ENCODE measurements around the gene CMBL. TPM values are rescaled to one million over a fixed set of nuclear protein-coding genes. Genes with fewer than 3 reads are reported as not detected.

The CMBL gene
- 37.2 and 43.0 TPM in 2 replicates for polyA plus RNA-seq (2011; rRNA removed)
- 41.7 and 49.0 TPM in 2 replicates for polyA minus RNA-seq (2011; rRNA and poly(A)+ RNA removed)

DNA sequence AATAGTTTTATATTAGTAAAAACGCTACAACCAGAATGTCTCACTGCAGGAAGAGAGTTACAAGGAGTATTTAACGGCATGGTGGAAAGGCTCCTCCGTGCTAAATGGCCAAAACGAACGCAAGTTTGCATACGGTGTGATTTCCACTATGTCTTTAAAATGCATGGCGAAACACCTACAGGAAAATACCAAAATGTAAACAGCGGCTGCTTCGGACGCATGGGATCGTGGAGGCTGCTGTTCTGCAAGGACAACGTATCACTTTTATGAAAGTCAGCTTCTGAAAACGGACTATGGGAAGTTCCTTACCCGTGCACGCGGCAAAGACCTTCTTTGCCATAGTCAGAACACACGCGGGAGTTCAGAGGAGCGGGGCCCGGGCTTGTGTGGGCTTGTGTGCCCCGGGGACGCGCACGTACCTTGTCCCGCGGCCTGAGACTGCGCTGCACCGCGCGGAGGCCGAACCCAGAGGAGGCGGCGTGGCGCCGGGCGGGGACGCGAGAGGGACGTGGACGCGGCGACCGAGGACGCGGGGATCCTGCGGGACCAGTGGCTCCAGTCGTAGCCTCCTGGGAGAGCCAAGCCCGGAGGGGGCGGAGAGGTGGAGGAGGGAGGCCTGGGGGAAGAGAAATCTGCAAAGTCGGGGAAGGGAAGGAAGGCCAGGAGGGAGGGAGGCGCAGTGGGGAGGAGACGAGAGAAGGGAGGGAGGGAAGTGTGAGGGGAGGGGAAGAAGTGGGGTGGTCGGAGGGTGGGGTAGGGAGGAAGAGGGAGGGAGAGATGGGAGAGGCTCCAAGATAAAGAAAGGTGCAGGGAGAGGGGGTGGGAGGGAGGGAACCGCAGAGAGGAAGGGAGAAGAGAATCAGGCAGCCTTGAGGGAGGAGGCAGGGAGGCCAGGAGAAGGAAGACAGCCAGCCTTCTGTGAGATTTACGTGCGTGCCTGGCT is at the start of gene CMBL:
CMBL (minus strand) TSS at position 697 of the 943 bp plus-strand sequence. CDS start 17,140 bp downstream, outside the sequence.
- peak within 1 kb of the TSS; percentile 21 for H3K27ac ChIP-seq (ENCODE audit: low read depth, low read length)
- ChIA-PET POLR2A (no interaction called here), CTCF (interaction anchor here (1.3 to 1.9 kb wide), 3 partner anchors 24 to 50 kb away, joined by 3 to 7 read pairs (median 5); no protein-coding TSS in a partner anchor)

GRCh38 chr5:10355071-10355889 is 47.6 kb upstream of the CMBL start:
- no peaks in the 10 kb centered on the region; the same call in 1 of the 2 replicates for H3K9me3 ChIP-seq (ENCODE audit: control insufficient read depth, insufficient read depth, low read length)
- POLR2A ChIA-PET, result interaction anchor here (0.6 kb wide), 1 partner anchor 27 kb away, joined by 6 read pairs; no protein-coding TSS in a partner anchor
- no peak overlapping the region for H3K27ac ChIP-seq (ENCODE audit: low read depth, low read length)
- H3K4me3 ChIP-seq (ENCODE audit: low read depth, low read length), result peak overlapping the region; percentile 82
- TF ChIP-seq, protein P1, sequence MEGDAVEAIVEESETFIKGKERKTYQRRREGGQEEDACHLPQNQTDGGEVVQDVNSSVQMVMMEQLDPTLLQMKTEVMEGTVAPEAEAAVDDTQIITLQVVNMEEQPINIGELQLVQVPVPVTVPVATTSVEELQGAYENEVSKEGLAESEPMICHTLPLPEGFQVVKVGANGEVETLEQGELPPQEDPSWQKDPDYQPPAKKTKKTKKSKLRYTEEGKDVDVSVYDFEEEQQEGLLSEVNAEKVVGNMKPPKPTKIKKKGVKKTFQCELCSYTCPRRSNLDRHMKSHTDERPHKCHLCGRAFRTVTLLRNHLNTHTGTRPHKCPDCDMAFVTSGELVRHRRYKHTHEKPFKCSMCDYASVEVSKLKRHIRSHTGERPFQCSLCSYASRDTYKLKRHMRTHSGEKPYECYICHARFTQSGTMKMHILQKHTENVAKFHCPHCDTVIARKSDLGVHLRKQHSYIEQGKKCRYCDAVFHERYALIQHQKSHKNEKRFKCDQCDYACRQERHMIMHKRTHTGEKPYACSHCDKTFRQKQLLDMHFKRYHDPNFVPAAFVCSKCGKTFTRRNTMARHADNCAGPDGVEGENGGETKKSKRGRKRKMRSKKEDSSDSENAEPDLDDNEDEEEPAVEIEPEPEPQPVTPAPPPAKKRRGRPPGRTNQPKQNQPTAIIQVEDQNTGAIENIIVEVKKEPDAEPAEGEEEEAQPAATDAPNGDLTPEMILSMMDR (IDR thresholded peaks at IDR 0.05; ENCODE audit: low read depth, low read length), result no peak
- no peaks in the 10 kb centered on the region for H3K27me3 ChIP-seq (ENCODE audit: control insufficient read depth, insufficient read depth, low read length)
- CTCF ChIA-PET, result interaction anchor here (1.3 kb wide), 1 partner anchor 25 kb away, joined by 3 read pairs; no protein-coding TSS in a partner anchor
- no peak for DNase-seq (ENCODE audit: low read depth, low spot score)

More for the DNA sequence above, at the start of gene CMBL:
- H3K27me3 ChIP-seq (ENCODE audit: control insufficient read depth, insufficient read depth, low read length), result no peaks in the 10 kb centered on the region
- H3K9me3 ChIP-seq (ENCODE audit: control insufficient read depth, insufficient read depth, low read length), result no peaks in the 10 kb centered on the region
- no peak for DNase-seq (ENCODE audit: low read depth, low spot score)
- TF ChIP-seq, protein P1 (IDR thresholded peaks at IDR 0.05; ENCODE audit: low read depth, low read length), result no peak
- peak within 1 kb of the TSS; percentile 72 for H3K4me3 ChIP-seq (ENCODE audit: low read depth, low read length)

DNA sequence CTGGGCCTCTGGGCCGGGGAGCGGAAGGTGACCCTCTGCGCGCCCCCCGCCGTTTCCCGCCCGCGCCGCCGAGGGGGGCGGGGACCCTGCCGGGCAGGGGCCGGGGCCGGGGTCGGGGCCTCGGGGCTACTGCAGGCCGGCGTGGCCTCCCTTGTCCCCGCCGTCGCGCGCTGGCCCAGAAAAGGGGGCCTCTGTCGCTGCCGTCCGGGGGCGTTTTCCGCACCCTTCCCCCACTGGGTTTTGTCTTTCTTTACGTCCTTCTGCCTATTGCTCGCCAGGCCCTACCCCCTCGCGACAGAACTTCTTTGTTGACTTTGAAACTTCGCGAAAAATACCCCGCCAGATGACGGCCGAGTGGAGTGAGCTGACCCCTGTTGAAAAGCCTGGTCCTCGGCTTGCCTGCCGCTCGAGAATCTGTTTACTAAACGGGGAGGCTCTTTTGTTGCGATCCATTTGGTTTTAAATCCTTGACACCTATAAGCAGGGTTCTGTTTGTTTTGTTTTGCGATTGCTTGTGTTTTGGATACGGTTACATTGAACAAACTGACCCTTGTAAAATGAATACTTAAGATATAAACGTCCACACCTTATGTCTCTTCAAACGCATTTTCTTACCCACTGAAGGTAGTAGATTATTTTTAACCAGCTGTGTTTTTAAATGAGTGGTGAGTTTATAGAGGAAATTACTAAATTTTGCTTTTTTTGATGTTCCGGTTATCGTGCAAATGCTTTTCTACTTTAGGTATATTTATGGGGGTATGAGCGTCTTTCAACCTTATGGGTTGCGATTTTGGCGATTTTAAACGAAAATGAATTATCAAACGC is 46.6 kb upstream of the CMBL start:
- ChIA-PET CTCF (interaction anchor here (0.6 to 1.3 kb wide), 3 partner anchors 24 to 70 kb away, joined by 3 read pairs; no protein-coding TSS in a partner anchor), POLR2A (interaction anchor here (0.6 to 1.9 kb wide), 12 partner anchors 14 to 105 kb away, joined by 3 to 24 read pairs (median 4); partner anchors contain the start of genes ATPSCKMT and CCT5)
- DNase-seq (ENCODE audit: low read depth, low spot score), result no peak
- TF ChIP-seq, protein P1 (IDR thresholded peaks at IDR 0.05; ENCODE audit: low read depth, low read length), result no peak
- Histone ChIP-seq H3K4me3 (ENCODE audit: low read depth, low read length) (peak overlapping the region; percentile 82), H3K27me3 (ENCODE audit: control insufficient read depth, insufficient read depth, low read length) (no peaks in the 10 kb centered on the region), H3K9me3 (ENCODE audit: control insufficient read depth, insufficient read depth, low read length) (no peaks in the 10 kb centered on the region; the same call in 1 of the 2 replicates), H3K27ac (ENCODE audit: low read depth, low read length) (peak overlapping the region; percentile 42)

DNA sequence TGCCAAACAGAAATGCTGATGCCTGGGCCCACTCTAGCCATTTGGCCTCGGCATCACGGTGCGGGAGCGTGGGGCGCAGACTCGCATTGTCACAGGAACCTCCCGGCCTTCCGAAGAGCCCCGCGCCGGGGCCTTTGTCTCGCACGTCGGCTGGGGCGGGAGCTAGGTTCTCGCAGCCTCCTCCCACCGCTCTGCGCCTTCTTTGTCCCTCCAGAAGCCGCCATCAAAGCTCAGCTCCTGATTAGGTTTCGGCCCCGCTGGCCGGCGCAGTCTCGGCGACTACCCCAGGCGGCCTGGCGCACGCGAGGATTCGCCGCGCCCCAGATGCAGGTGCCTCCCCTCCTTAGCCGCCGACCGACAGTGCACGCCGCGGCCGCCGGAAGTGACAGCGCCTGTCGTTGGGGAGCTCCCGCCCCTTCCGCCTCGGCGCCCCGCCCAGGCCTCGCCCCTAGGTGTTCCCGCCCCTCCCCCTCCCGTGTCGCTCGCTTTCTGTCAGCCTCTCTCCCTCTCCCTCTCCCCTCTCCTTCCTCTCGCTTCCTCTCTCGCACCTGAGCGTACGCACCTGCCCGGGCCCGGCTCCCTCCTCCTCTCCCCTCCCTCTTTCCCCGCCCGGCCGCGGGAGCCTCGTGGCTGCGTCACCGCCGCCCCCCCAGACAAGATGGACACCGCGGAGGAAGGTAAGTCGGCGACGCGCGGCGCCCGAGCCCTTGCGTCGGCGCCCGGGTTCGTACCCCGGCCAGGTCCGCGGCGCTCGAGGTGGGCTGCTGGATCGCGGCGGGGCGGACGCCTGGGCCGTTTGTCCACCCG is 45.7 kb upstream of the CMBL start, which contains the start of gene MARCHF6:
MARCHF6 (plus strand) TSS at position 455 of the 807 bp plus-strand sequence; CDS start at position 659, 204 bp downstream.
- ChIA-PET POLR2A (interaction anchor here (0.6 to 1.9 kb wide), 15 partner anchors 15 to 223 kb away, joined by 3 to 24 read pairs (median 4); partner anchors contain the start of genes ATPSCKMT and CCT5), CTCF (interaction anchor here (0.6 to 1.0 kb wide), 3 partner anchors 26 to 69 kb away, joined by 3 read pairs; no protein-coding TSS in a partner anchor)
- Histone ChIP-seq H3K9me3 (ENCODE audit: control insufficient read depth, insufficient read depth, low read length) (no peaks in the 10 kb centered on the region; the same call in 1 of the 2 replicates), H3K4me3 (ENCODE audit: low read depth, low read length) (peak within 1 kb of the TSS; percentile 82), H3K27ac (ENCODE audit: low read depth, low read length) (peak within 1 kb of the TSS; percentile 98), H3K27me3 (ENCODE audit: control insufficient read depth, insufficient read depth, low read length) (no peaks in the 10 kb centered on the region)
- DNase-seq (ENCODE audit: low read depth, low spot score), result peak; percentile 66
- TF ChIP-seq, protein P1 (IDR thresholded peaks at IDR 0.05; ENCODE audit: low read depth, low read length), result no peak

Data from AG04450 (cell line).